ENCODE data around the gene KRT71.

KRT71 gene

GRCh38 chr12:52540531-52540930 is 12.4 kb downstream of the KRT71 start:
- no peak for FAIRE-seq
- TF ChIP-seq, protein P1, sequence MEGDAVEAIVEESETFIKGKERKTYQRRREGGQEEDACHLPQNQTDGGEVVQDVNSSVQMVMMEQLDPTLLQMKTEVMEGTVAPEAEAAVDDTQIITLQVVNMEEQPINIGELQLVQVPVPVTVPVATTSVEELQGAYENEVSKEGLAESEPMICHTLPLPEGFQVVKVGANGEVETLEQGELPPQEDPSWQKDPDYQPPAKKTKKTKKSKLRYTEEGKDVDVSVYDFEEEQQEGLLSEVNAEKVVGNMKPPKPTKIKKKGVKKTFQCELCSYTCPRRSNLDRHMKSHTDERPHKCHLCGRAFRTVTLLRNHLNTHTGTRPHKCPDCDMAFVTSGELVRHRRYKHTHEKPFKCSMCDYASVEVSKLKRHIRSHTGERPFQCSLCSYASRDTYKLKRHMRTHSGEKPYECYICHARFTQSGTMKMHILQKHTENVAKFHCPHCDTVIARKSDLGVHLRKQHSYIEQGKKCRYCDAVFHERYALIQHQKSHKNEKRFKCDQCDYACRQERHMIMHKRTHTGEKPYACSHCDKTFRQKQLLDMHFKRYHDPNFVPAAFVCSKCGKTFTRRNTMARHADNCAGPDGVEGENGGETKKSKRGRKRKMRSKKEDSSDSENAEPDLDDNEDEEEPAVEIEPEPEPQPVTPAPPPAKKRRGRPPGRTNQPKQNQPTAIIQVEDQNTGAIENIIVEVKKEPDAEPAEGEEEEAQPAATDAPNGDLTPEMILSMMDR (IDR thresholded peaks at IDR 0.05; ENCODE audit: insufficient read depth, missing control alignments): no peak
- no peak for DNase-seq (ENCODE audit: insufficient read length, low spot score)

- DNase-seq (ENCODE audit: insufficient read length, low spot score) (no peak), FAIRE-seq (no peak)
- TF ChIP-seq, protein P1 (IDR thresholded peaks at IDR 0.05; ENCODE audit: insufficient read depth, missing control alignments): no peak
Measured at GRCh38 chr12:52539821-52540173, 13.1 kb downstream of the KRT71 start.

DNA sequence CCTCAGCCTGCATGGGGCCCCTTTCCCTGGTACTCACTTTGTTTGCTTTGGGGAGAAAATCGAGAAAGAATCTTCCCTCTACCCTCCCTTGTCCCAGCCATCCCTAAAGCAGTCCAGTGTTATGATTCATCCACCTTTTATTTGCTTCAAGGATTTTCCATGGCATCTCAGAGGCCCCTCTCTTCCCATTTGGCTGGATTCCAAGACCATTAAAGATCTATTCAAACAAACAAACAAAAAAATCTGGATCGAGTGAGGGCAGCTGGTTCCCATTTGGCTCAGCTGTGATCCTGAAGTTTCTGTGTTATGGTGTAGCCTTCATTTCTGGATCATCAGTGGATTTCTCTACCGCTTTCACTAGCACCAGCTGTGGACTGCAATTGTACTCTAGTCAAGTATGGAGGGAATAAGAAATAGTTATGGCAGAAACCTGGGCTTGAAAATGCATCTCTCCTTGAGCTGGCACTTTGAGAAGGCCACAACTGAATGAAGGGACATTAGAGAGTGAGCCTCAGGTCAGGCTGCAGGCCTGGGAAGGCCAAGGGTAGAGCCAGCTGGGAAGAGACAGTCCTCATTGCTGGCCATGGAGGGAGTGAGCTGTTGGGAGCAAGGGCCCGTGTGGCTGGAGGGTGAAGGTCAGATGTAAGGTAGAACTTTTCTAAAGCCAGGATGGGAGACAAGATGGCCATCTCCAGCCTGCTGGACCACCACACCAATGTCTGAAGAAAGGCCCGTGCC is 13.7 kb downstream of the KRT71 start:
- TF ChIP-seq, protein P1 (IDR thresholded peaks at IDR 0.05; ENCODE audit: insufficient read depth, missing control alignments): no peak
- FAIRE-seq (no peak), DNase-seq (ENCODE audit: insufficient read length, low spot score) (no peak)

DNA sequence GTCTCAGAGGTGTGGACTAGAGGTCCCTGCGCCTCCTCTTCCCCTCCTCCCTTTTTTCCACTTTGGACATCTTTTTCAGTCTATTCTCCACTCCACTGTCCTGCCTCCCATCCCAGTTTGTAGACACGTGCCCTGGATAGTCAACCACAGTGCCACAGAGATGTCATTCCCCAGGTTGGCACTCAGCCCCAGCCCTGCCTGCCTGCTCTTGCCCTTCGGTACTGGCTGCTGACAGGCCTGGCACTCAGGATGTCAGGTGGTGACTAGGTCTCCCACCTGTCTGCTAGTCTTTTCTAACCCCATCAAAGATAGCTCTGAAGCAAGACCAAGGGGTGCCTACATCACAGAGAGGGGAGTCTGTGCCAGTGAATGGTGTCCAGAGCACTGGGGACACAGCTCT is 15.8 kb downstream of the KRT71 start:
- no peak for FAIRE-seq
- no peak for DNase-seq (ENCODE audit: insufficient read length, low spot score)
- TF ChIP-seq, protein P1 (IDR thresholded peaks at IDR 0.05; ENCODE audit: insufficient read depth, missing control alignments): no peak

DNA sequence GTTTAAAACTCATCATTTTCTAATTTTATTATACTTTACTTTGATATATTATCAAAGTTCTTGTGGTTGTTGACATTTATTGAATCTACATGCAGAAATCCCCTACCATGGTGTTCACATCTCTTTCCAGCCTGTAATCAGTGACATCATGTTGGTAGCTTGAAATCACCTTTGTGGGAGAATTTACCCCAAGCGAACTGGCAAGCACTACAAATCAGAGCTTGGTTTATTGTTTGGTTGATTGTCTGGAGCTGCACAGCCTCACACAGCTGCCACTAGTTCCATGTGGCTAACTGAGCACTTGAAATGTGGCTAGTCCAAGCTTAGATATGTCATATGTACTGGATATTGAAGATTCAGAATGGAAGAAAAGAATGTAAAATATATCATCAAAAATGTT is 17.4 kb downstream of the KRT71 start:
- TF ChIP-seq, protein P1 (IDR thresholded peaks at IDR 0.05; ENCODE audit: insufficient read depth, missing control alignments): no peak
- FAIRE-seq (no peak), DNase-seq (ENCODE audit: insufficient read length, low spot score) (no peak)

GRCh38 chr12:52534482-52534881 is 18.5 kb downstream of the KRT71 start:
- no peak for FAIRE-seq
- no peak for DNase-seq (ENCODE audit: insufficient read length, low spot score)
- TF ChIP-seq, protein P1 (IDR thresholded peaks at IDR 0.05; ENCODE audit: insufficient read depth, missing control alignments): peak; percentile 11

DNA sequence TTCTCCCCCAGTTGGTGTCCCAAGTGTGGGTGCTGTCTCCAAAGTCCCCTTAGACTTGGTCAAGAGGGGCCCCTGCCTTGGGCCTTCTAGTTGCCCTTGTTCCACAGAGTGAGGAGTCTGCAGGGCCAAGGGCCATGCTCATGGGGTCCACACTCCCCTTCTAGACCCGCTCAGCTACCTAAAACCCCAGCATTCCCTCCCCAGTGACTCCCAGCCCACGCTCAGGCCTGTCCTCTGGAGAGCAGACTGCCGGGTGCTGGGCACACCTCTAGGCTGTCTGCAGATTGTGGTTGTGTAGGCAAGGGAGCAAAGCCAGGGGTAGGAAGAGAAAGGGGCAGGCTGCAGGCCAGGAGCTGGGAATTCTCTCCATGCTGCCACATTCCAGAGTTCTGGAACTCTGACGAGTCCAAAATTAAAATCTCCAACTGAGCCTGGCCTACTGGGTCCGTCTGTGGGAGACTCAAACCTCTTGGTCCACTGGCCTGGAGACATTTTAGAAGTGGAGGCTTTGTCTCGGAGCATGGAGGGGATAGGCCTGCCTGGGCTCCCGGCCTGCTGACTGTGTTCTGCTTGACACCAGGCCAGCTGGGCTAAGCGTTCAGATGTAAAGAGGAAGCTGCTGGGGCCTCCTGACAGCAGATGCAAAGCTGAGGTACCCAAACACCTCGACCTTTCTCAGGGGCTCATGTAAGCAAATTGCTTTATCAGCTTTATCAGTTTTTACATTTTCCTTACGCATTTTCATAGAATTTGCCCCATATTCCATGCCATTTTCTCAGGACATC is 19.1 kb downstream of the KRT71 start:
- DNase-seq (ENCODE audit: insufficient read length, low spot score) (no peak), FAIRE-seq (no peak)
- TF ChIP-seq, protein P1 (IDR thresholded peaks at IDR 0.05; ENCODE audit: insufficient read depth, missing control alignments): no peak

Measured in D721Med (cell line).